Activated naive CD8-positive, alpha-beta T cell treated with anti-CD3 and anti-CD28 coated beads, Interleukin-2, amount 50 U/mL, for 16 hours (primary cell): ENCODE measurements around the gene CD8A.
"Not testable (repeated sequence)": the region's sequence is repeated elsewhere in the genome, so short reads cannot be mapped to it uniquely, and the experiment has no call there.

Experiments
- DNase-seq: peaks from one replicate; pipeline ENCODE4 v3.0.0-alpha.2; 2020; ENCODE audit warnings: low read depth, low spot score

CD8A gene

DNA sequence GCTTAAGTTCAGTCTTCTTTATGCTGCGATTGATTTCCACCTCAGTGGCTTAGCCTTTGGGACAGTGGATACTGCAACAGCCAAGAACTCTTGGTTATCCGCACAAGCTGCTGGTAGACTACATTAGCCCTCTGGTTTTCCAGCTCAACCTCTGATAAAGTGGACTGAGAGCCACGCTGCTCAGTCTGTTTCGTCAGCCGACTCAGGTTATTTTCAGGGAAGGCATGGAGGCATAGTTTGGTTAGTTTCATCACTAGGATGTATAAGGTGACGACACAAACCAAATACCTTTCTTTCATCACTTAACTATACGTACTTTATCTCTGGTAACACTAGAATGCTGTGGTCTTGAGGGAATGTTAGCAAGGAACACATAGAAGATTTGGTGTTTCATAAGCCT is 14.2 kb downstream of the CD8A start:
- DNase-seq: no peak

DNA sequence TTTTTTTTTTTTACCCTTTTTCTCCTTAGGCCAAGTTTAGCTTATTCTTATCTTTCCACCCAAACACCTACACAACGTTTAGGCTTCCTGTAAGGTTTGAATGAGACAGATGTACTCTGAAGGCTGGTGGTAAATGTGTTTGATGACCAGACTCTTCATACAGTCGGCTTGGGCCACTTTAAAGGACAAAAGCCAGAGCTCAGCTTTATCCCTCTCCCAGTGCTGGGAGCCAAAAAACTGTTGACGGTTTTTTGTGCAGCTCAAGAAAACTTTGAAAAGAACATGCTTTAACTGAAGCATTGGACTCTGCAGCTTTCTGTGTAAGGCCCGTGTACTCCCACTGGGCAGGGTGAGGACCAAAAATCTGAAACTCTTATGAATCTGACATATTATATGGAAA is 15.4 kb downstream of the CD8A start:
- DNase-seq: no peak

DNA sequence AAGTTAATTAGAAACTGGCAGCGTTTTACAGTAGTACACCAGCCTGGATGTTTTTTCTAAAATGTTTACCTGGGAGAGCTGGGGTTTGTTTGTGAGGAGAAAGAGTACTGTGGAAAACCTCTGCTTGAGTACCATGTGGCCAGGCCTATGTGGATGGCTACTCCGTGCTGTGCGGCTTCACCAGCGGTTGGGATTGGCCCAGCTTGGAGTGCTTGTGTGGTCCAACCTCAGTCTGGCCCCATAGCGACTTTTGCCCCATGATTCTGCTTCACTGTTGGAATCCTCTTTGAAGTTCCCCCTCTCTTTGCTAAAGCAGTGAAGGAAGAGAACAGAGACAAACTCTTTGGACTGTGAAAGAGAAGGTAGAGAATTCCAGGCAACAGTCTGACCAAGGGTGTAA is 15.9 kb downstream of the CD8A start:
- DNase-seq: no peak

DNA sequence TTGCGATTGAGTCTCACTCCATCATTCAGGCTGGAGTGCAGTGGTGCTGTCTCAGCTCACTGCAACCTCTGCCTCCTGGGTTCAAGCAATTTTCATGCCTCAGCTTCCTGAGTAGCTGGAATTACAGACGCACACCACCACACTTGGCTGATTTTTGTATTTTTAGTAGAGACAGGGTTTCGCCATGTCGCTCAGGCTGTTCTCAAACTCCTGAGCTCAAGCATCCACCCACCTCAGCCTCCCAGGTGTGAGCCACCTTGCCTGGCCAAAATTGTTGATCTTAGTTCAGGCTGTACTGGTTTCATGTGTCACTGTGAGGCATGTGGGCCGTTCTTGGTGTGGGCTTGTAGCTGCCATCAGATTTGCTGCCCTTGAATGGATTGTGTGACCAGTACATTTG is 18.1 kb downstream of the CD8A start:
- no peak for DNase-seq

DNA sequence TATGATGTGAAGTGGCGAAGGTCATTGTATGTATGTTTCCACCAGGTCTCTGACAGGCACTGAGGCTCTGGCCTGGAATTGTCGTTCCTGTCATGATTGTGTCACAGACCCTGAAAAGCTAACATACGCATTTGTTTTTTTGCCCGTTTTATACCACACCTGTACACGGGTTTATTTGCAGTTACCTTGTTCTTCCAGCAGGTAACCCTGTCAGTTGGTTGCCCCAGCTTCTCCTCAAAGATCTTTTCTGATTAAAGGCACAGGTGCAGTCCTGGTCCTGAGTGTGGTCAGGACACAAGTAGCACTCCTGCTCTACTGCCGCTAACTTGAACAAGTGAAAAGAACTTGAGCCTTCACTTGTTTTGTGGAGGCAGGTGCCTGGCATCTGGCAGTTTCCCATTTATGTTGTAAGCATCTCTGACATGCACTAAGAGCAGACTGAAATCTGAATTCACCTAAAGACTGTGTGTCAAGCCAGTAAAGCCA is 19.9 kb downstream of the CD8A start:
- DNase-seq: no peak

DNA sequence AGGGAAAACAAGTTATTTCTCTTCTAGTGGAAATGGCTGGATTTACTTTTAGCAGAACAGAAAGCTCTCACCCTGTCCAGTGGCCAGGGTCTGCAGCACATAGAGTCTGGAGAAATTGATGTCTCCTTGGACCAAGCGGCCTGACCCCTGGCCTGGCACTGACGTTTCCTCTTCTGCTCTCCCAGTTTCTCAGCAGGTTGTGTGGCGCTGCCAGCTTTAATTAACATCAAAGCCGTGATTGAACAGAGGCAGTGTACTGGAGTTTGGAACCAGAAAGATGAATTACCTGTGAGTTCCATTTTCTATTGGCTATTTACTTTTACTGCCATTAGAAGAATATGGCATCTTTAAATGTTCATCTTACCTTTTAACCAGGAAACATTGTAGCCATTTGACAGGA is 20.9 kb downstream of the CD8A start:
- no peak for DNase-seq

DNA sequence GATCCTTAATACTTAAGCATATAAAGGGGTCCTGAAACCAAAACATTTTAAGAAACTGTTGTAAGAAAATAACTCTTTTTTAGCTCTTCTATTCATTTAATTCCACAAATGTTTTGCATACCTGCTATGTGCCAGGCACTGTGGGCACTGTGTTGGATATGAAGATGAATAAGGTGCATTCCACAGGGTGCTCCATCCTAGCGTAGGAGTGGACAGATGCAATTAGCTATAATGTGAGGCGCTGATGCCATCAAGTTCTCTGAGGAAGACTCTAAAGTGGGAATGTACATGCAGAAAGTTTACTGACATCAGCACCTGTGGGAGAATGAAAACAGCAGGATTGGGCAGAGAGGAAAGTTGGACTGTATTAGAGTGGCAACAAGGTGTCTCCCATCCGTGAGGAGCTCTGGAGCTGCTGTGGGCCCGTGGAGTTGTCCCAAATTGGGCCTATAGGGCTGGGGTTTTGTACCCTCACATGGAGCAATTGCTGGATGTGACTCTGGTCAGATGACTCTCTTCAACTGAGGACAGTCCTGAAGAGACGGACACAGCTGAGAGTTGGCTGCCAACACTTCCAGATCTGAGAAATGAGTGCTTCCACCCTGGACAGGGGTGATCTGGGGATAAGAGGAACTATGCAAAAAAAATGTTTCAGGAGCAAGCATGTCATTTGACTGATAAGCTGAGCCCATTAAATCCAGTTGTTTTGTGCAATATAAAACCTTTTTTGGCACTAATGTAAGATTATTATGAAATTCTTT is 22.3 kb downstream of the CD8A start:
- DNase-seq: no peak

DNA sequence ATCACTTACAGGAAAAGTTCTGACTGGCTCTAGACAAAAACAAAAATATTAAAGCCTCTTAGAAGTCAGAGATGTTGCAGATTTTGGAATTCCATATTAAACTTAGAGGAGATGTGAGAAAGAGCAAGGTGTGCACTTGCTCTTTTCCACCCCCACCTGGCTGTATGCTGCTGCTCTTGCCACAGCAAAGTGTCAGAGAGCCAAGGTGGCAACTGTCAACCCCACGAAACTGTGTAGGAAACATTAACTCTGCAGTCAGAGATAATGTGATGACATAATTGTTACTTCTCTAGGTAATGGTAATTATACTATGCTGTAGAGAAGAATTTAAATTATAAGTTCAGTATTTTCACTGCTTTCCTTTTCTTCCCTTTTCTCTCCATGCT is 25.4 kb downstream of the CD8A start:
- no peak for DNase-seq

DNA sequence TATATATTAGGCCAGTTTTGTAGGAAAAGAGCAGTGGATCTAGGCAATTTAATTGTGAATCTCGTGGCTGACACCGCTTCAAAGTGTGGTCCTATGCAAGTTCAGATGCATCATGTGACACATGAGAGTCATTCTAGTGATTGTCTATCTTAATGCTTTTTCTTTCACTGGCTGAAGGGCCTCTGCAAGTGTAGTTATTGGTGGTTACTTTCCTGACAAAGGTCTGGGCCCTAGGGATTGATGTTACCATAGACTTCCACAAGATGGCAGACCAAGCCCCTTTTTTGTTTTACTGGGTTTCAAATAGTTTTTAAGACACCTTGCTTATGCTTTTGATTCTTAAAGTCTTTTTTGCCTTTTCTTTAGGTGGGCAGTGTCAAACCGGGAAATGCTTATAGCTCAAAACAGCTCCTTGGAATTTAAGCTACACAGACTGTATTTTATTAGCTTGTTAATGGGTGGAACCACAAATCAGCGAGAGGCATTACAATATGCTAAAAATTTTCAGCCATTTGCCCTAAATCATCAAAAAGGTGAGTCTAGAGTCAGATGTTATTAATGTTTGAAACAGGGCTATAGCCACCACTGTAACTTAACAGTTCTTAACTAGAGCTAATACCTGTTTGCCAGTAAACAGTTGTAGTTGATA is 25.9 kb downstream of the CD8A start:
- no peak for DNase-seq

DNA sequence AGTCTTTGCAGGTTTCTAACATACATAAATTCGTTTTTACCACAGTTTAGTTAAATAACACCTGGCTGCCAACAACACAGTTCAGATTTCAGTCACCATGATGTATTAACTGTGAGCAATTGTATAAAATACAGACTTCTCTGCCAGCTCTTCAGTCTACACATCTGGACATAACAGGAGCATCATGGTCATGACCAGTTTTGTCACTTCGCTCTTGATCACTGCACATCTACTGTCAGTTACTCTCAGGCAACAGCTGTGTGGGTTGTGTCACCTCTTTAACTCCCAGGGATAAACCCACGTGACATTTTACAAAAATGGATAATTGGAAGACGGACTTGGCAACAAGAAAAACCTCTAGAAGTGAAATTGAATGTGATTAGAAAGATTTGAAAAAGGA is 30.3 kb downstream of the CD8A start:
- no peak for DNase-seq

DNA sequence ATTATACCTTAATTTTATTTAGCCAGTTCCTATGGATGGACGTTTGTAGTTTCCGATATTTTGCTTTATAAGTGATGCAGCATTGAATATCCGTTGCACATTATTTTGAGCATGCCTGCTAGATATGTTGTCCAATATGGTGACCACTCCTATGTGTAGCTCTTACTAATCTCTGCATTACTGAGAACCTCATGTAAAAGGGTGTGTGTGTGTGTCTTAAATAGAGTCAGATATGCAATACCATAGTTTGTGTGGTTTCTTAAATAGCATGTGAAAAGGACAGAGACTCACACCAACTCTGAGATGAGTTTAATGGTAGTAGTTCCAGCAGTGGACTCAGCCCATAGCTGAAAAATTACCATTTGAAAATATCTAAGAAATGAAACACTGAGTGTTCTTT is 32.3 kb downstream of the CD8A start:
- DNase-seq: no peak

DNA sequence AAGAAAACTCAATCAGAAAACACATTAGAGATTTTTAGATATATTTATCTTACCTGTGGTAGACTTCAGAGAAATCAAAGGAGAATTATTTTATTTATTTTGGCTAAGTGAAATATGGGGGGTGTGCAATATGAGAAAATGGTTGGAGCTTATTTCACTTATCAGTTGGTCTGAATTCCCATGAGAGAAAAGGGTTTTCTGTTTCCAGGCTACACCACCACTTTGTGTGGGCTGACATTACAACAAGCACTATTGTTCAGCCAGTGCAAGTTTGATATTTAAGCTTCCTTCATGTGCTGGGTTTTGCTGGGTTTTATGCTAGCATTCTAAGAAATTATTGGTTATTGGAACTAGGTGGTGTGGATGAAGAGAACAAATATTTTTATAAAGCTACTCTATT is 37.1 kb downstream of the CD8A start:
- DNase-seq: no peak

DNA sequence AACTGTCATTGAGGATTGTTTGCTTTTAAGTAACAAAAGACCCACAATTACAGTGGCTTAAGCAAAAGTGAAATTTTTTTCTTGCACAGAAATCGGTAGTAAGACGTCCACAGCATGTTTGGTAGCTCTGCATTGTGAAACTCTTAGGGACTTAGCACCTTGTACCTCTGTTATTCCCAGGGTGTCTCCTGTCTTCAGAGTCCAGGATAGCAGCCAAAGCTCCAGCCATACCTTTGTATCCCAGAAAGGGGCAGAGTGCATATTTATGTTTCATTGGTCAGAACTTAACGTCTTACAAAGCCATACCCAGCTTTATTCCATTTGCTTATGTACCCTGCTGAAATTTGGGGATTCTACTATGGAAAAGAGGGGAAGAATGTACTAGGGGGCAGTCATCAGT is 37.8 kb downstream of the CD8A start:
- DNase-seq: no peak

DNA sequence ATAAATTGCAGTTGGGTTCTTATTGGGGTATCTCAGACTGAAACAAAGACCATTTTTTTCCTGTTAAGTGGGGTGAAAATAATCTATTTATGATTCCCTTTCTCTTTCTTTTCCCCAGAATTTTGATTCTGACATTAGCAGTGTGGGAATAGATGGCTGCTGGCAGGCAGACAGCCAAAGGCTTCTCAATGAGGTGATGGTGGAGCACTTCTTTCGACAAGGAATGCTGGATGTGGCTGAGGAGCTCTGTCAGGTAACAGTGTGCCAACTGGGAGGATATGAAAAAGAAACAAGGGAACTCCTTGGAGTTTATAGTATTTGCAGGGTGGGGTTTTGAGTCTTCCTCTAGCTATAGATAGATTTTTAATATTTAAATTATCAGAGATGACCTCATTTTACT is 38.9 kb downstream of the CD8A start:
- no peak for DNase-seq

DNA sequence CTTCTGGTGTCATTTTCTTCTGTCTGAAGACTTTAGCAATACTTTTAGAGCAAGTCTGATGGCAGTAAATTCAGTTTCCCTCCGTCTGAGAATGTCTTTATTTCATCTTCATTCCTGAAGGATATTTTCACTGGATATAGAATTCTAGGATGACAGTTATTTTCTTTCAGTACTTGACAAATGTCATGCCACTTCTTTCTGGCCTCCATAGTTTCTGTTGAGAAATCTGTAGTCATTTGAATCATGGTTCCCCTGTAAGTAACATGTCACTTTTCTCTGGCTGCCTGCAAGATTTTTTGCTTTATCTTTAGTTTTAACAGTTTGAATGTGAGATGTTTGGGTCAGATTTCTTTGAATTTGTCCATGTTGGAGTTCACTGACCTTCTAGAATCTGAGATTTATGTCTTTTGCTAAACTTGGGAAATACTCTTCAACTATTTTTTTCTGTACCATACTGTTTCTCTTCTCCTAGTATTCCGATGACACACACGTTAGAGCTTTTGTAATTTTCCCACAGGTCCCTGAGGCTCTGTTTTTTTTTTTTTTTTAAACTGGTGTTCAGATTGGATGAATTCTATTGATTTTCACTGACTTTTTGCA is 40.4 kb downstream of the CD8A start:
- DNase-seq: no peak

DNA sequence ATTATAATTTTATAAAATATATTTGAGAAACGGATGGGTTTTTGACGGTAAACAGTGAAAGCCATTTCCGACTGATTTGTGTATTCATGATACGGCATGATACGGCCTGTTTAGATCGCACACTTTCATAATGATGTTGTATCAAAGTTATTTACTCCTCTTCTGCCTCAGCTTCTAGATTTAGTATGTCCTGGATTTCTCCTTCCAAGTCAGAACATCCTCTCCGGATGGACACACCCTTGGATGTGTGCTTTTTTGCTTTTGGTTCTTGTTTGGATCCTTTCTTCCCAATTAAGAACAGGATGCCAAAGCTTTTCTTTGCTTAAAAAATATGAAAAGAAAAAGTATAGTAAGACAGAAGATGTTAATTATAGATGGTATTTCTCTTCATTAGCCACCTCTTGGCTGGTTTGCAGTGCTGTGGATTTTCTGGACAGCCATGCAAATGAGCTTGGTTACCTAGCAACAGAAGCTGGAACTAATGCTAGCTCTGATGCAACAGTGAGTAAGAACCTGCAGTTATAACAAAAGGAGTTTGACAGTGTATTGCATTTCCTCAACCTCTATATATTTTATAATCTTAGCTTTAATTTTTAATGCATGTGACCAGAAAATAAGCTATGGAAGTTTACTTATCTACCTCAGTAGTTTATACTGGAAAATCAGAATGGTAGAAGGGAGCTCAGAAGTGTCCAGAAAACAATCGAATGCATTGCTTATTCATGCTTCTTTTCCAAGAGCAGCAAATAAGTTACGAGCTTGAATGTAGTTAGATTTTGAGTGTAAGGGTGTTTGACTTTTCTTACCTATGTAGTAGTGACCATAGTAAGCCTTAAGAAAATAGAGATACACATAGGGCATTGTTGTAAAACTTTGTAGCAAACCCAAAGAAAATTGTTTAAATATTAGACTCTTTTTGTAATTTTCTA is 42.7 kb downstream of the CD8A start:
- no peak for DNase-seq

DNA sequence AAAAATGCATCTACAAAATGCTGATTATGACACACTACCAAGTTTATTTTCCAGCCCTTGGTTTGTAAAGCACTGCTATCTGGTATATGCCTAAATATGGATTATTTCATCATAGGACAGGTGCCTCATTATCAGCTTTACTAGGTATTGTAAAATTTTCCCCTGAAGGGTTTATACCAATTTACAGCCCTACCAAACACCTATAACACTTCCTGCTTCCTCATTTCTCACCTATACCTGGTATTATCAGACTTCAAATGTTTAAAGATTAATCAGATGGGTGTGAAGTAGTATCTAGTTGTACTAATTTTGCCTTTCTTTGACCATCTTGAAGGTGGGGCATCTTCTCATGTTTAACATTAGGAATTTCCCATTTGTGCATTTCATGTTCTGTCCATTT is 43.8 kb downstream of the CD8A start:
- DNase-seq: no peak

DNA sequence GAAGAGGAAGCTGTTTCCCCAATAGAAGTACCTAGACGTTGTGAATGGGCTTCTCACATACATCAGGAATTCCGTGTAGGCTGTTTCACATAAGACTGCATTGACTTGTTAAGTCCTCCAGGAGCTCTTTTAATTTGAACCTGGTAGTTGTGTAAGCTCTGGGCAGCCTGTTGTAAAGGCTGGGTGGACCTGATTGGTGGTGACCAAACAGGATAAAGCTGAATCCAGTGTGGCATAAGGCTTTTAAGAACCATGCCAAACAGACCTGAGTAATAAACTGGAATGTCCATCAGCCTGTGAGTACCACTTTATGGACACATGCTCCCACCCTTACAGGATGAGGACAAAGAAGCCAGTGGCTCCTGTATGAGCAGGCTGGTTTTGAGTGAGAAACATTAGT is 46.6 kb downstream of the CD8A start:
- DNase-seq: no peak

DNA sequence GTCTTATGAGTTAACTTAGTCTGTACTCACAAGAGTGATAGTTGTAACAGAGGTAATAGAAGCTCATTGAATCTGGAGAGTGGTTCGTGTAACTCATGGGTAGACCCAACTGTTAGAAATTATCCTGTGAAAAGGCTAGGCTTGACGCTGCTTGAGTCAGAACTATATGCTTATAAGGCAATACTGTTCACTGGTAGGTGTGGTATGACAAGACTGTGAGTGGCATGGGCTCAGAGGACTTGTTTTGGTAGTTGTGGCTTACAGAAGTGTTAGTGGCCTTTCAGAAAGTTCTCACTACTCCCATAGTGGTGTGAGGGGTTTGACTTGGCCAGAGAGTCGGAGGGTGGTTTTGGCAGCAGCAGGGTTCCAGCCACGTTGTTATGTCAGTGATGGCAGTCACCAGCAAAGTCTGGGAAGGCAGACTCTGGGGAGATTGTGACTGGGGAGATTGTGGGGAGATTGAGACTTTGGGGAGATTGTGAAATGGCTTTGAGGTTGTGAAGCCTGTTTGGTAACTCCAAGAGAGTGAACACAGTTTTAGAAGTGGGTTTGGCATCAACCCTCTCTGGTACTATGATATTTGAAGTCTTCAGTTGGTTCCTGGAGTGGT is 48.7 kb downstream of the CD8A start:
- DNase-seq: not testable (repeated sequence)

DNA sequence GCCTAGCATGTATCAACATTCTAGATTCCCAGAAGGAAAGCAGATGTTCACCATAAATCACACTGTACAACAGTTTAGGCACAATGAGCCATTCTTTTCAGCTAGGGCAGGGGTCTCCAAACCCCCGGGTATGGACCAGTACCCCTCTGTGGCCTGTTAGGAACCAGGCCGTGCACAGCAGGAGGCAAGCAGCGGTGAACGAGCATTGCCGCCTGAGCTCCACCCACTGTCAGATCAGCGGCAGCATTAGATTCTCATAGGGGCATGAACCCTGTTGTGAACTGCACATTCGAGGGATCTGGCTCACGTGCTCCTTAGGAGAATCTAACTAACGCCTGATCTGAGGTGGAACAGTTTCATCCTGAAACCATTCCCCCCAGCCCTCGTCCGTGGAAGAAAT is 50.8 kb downstream of the CD8A start:
- not testable (repeated sequence) for DNase-seq

DNA sequence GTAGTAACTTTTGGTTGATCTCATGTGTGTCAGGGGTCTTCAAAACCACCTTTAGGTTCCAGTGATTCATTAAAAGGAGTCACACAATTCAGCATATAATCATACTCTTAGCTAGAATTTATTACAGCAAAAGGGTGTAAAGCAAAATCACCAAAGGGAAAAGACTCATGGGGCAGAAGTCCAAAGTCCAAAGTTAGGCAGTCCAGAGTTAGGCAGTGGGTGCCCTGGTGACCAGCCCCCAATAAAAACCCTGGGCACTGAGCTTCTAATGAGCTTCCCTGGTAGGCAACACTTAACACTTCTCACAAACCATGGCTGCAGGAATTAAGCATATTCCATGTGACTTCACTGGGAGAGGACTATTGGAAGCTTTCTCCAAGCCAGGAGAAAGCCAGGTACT is 51.2 kb downstream of the CD8A start:
- not testable (repeated sequence) for DNase-seq

DNA sequence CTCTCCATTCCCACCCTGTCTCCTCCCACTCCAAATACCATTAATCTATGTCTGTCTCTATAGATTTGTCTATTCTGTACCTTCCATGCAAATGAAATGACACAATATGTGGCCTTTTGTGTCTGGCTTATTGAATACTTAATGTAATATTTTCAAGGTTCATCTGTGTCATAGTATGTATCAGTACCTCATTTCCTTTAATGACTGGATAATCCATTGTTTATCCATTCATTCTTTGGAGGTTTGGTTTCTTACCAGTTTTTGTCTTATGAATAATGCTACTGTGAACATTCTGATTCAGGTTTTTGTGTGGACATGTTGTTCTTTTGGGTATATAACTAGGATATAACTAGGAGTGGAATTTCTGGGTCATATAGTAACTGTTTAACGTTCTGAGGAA is 55.8 kb downstream of the CD8A start:
- not testable (repeated sequence) for DNase-seq
